ENCODE data around the gene H1-8.
"Not testable (repeated sequence)": the region's sequence is repeated elsewhere in the genome, so short reads cannot be mapped to it uniquely, and the experiment has no call there.

- TF ChIP-seq CTCF, POLR2A (IDR thresholded peaks at IDR 0.05): not testable (repeated sequence)
Observed at GRCh38 chr3:129515821-129516432, 27.0 kb upstream of the H1-8 start.
